Testis (tissue), 3 donors: ENCODE data around the gene SCLY. TPM values are rescaled to one million over a fixed set of nuclear protein-coding genes. Genes with fewer than 3 reads are reported as not detected.

Experiments used
- DNase-seq: peaks from one replicate; pipeline ENCODE4 v3.0.0-alpha.2; 2019
- H3K27ac ChIP-seq, 2 donors: fragments of 200-600 bp; sonication (generic); one replicate each; pipeline ENCODE4 v1.5.1; 2019
- H3K27me3 ChIP-seq: fragments of 200-600 bp; sonication (generic); one replicate; pipeline ENCODE4 v1.5.1; 2019
- H3K36me3 ChIP-seq: fragments of 200-600 bp; sonication (generic); one replicate; pipeline ENCODE4 v1.5.1; 2017; ENCODE audit warnings: low read depth; ENCODE audit errors: missing control alignments
- H3K4me1 ChIP-seq: fragments of 200-600 bp; sonication (generic); one replicate; pipeline ENCODE4 v1.5.1; 2019
- H3K4me3 ChIP-seq, 2 donors: fragments of 200-600 bp; sonication (generic); one replicate each; pipeline ENCODE4 v1.5.1; 2017 to 2019
- H3K9me3 ChIP-seq: fragments of 200-600 bp; sonication (generic); one replicate; pipeline ENCODE4 v1.5.1; 2017
- POLR2A ChIP-seq: fragments of 450-650 bp; IDR thresholded peaks from one replicate; pipeline ENCODE4 v1.6.1; 2017; ENCODE audit warnings: antibody characterized with exemption, mild to moderate bottlenecking, moderate library complexity
- WGBS, 2 donors: methylation state at CpG; one replicate each; pipeline ENCODE4 v1.1.5; 2018; 5-methylcytosine and 5-hydroxymethylcytosine counted together
- intact Hi-C: fragments of 100-400 bp; cut with DNase I; formaldehyde crosslinking; loops from one replicate; pipeline ENCODE4 v1.15.1; 2023; ENCODE audit warnings: low total_unique reads
- polyA plus RNA-seq: library from polyadenylated mRNA; stranded (reverse); fragments of 350-450 nt; fragmentation: Illumina TruSeq; extraction: RNeasy Lipid Tissue Mini Kit (QIAGEN cat#74804); gene quantifications from one replicate; pipeline ENCODE4 v1.2.3, GENCODE V29; 2014; ENCODE audit warnings: low read depth, low replicate concordance; ENCODE audit not compliant: insufficient read depth
- small RNA-seq, 2 donors: library from RNA; depleted of rRNA; stranded (forward); fragments of <200 nt; gene quantifications; one replicate each; pipeline ENCODE3, GENCODE V24; 2016
- total RNA-seq, 2 donors: library from RNA; depleted of rRNA; stranded (reverse); fragments of >200 nt; gene quantifications; one replicate each; pipeline ENCODE4 v1.2.3, GENCODE V29; 2016
- TF ChIP-seq, protein P1 (sequence below), 3 experiments: fragments of 450-650 bp in 2 of 3; fragments of 200-600 bp in 1 of 3; sonication (generic) in 1 of 3; IDR thresholded peaks; one replicate each; pipeline ENCODE4 v1.5.1; 2016 to 2019; ENCODE audit warnings: antibody characterized with exemption in 3 of 3, mild to moderate bottlenecking in 2 of 3, moderate library complexity in 1 of 3

The SCLY gene
- total and polyA plus RNA-seq, 3 donors from 2014 or later = 19.6 to 40.2 (median 24.6) TPM

DNA sequence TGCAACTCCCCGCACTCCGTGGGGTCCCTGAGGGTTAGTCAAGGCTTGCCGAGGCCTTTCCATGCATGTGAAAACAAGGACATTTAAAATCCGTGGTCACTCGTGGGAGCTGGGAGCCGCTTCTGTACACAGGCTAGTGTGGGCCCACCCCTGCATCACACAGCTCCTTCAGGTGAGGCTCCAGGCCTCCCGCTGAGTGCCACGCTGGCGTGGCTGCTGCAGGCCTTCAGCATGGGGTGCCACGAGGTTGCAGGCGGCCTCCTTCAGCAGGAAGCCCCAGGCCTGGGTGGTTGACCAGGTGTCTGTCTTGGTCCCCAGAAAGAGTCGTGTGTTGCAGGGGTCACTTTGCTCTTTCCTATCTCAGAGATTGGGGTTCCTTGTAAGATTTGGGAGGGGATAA lies 84.2 kb downstream of the SCLY start:
- no peak for TF ChIP-seq POLR2A
- TF ChIP-seq, protein P1, sequence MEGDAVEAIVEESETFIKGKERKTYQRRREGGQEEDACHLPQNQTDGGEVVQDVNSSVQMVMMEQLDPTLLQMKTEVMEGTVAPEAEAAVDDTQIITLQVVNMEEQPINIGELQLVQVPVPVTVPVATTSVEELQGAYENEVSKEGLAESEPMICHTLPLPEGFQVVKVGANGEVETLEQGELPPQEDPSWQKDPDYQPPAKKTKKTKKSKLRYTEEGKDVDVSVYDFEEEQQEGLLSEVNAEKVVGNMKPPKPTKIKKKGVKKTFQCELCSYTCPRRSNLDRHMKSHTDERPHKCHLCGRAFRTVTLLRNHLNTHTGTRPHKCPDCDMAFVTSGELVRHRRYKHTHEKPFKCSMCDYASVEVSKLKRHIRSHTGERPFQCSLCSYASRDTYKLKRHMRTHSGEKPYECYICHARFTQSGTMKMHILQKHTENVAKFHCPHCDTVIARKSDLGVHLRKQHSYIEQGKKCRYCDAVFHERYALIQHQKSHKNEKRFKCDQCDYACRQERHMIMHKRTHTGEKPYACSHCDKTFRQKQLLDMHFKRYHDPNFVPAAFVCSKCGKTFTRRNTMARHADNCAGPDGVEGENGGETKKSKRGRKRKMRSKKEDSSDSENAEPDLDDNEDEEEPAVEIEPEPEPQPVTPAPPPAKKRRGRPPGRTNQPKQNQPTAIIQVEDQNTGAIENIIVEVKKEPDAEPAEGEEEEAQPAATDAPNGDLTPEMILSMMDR (IDR thresholded peaks at IDR 0.05) = no peak
- no peaks in the 10 kb centered on the region for H3K4me1 ChIP-seq
- H3K9me3 ChIP-seq = no peaks in the 10 kb centered on the region
- intact Hi-C loops = no loop called here
- 91 to 100% methylated on average over 3 to 12 of the region's 12 CpGs for whole genome bisulfite sequencing, 2 donors
- no peak overlapping the region for H3K4me3 ChIP-seq
- H3K27ac ChIP-seq = no peak overlapping the region
- no peaks in the 10 kb centered on the region for H3K36me3 ChIP-seq
- DNase-seq = no peak
- no peaks in the 10 kb centered on the region for H3K27me3 ChIP-seq

DNA sequence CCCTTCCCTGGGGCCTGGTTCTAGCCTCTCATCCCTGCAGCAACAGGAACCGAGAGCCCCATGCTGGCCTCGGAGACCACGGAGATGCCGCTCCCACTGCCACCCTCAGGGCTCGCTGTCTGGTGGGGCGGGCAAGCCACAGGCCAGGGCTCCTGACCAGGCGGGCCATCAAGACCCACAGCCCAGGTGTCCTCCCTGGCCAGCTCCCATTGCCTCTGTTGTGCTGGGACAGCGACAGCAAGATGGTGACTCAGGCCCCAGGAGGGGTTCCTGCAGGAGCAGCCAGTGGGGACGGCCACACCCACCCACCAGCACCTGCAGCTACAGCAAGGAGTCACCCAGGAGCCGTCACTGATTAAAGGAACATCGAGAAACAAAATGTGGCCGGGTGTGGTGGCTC lies 85.0 kb downstream of the SCLY start:
- intact Hi-C loops = no loop called here

DNA sequence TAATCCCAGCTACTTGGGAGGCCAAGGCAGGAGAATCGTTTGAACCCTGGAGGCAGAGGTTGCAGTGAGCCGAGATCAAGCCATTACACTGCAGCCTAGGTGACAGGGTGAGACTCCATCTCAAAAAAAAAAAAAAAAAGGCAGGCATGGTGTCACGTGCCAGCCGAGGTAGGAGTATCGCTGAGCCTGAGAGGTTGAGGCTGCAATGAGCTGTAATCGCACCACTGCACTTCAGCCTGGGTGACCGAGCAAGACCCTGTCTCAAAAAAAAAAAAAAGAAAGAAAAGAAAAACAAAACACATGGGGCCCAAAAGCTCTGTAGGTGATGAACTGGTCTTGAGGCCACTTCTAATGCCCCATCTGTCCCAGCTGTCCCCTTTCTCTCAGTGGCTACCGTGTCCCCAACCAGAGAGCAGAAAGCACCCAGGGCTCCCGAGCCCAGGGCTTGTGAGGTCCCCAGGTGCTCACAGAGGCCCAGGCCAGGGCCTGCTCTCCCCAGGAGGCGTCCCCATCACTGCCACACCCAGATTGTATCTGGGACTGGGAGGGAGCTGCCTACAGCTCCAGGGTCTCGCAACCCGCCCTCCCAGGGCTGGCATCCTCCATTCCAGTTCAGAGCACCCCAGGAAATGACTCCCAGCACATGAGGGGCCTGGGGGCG lies 86.2 kb downstream of the SCLY start:
- intact Hi-C loops = no loop called here
- Histone ChIP-seq H3K9me3 (no peaks in the 10 kb centered on the region), H3K27me3 (no peaks in the 10 kb centered on the region), H3K4me1 (no peaks in the 10 kb centered on the region), H3K4me3 (no peak overlapping the region), H3K36me3 (no peaks in the 10 kb centered on the region), H3K27ac (no peak overlapping the region)
- DNase-seq = no peak
- WGBS, 2 donors = 88% methylated on average over 10 to 13 of the region's 13 CpGs
- TF ChIP-seq POLR2A = no peak
- TF ChIP-seq, protein P1 (IDR thresholded peaks at IDR 0.05) = no peak

More for the DNA sequence above, 85.0 kb downstream of the SCLY start:
- Histone ChIP-seq H3K4me3 (no peak overlapping the region), H3K9me3 (no peaks in the 10 kb centered on the region), H3K27ac (no peak overlapping the region), H3K4me1 (no peaks in the 10 kb centered on the region), H3K27me3 (no peaks in the 10 kb centered on the region), H3K36me3 (no peaks in the 10 kb centered on the region)
- no peak for TF ChIP-seq POLR2A
- TF ChIP-seq, protein P1 (IDR thresholded peaks at IDR 0.05) = no peak
- DNase-seq = no peak
- WGBS, 2 donors = 87 to 94% methylated on average over 8 to 12 of the region's 12 CpGs

DNA sequence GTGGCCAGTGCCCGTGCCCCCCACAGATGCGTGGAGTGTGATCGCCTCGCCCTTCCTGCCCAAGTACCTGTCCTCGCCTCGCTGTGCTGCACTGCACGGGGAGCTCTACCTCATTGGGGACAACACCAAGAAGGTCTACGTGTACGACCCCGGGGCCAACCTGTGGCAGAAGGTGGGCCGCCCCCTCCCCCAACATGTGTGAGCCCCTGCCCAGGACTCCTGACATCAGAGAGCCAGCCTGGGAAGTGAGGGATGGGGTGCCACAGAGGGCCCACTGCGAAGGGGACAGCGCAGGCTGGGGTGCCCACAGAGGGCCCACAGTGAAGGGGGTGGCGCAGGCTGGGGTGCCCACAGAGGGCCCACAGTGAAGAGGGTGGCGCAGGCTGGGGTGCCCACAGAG lies 88.2 kb downstream of the SCLY start:
- Histone ChIP-seq H3K27me3 (no peaks in the 10 kb centered on the region), H3K27ac (no peak overlapping the region), H3K36me3 (no peaks in the 10 kb centered on the region), H3K9me3 (no peaks in the 10 kb centered on the region), H3K4me1 (no peaks in the 10 kb centered on the region), H3K4me3 (no peak overlapping the region)
- no peak for TF ChIP-seq POLR2A
- TF ChIP-seq, protein P1 (IDR thresholded peaks at IDR 0.05) = no peak
- WGBS, 2 donors = 93 to 97% methylated on average over 8 to 15 of the region's 15 CpGs
- intact Hi-C loops = no loop called here
- DNase-seq = no peak

Small RNA genes within 50 kb of the gene (small RNA-seq; reads per million reads assigned to genes)
- 0 reads per million in 2 donors for gene RNU6-1333P

Other genes with a start within 250 kb of the SCLY start
- gene RAMP1, start 201.4 kb upstream of the SCLY start, total RNA-seq = 10 to 100 TPM in 1 of 2 donors, 1 to 10 TPM in 1; 8.9 to 14.3 TPM
- gene RAMP1, start 201.4 kb upstream of the SCLY start, polyA plus RNA-seq = 13.9 TPM
- gene UBE2F, start 94.0 kb upstream of the SCLY start, total RNA-seq = 10 to 100 TPM; 72.8 to 77.8 TPM
- gene UBE2F, start 94.0 kb upstream of the SCLY start, polyA plus RNA-seq = 68.3 TPM
- 1 to 10 TPM; 2.8 to 7.5 TPM for gene ESPNL, start 39.3 kb downstream of the SCLY start, total RNA-seq
- gene ESPNL, start 39.3 kb downstream of the SCLY start, polyA plus RNA-seq = 2.1 TPM
- gene KLHL30, start 77.7 kb downstream of the SCLY start, total RNA-seq = under 1 TPM; 0.16 to 0.37 TPM
- 0.29 TPM for gene KLHL30, start 77.7 kb downstream of the SCLY start, polyA plus RNA-seq
- 10 to 100 TPM in 1 of 2 donors, 1 to 10 TPM in 1; 9.5 to 23.1 TPM for gene ERFE, start 98.0 kb downstream of the SCLY start, total RNA-seq
- 31.0 TPM for gene ERFE, start 98.0 kb downstream of the SCLY start, polyA plus RNA-seq
- 10 to 100 TPM; 59.8 to 65.3 TPM for gene ILKAP, start 142.7 kb downstream of the SCLY start, total RNA-seq
- 44.8 TPM for gene ILKAP, start 142.7 kb downstream of the SCLY start, polyA plus RNA-seq
- gene HES6, start 179.0 kb downstream of the SCLY start, total RNA-seq = 10 to 100 TPM; 22.0 to 40.3 TPM
- gene HES6, start 179.0 kb downstream of the SCLY start, polyA plus RNA-seq = 21.3 TPM
- 10 to 100 TPM; 55.5 to 59.1 TPM for gene PER2, start 227.6 kb downstream of the SCLY start, total RNA-seq
- gene PER2, start 227.6 kb downstream of the SCLY start, polyA plus RNA-seq = 29.8 TPM